Body of pancreas (tissue), 4 donors: ENCODE data around the gene CDH4.

Experiments used
- POLR2A ChIP-seq, 3 donors: fragments of 450-650 bp; IDR thresholded peaks; one replicate each; pipeline ENCODE4 v1.6.1; 2016; ENCODE audit warnings: antibody characterized with exemption in 3 of 3, mild to moderate bottlenecking in 2 of 3
- TF ChIP-seq, protein P1 (sequence below), 7 experiments: fragments of 450-650 bp in 4 of 7; fragments of 200-600 bp in 3 of 7; sonication (generic) in 3 of 7; IDR thresholded peaks; one replicate each; pipeline ENCODE4 v1.5.1; 2016 to 2019; ENCODE audit warnings: antibody characterized with exemption in 7 of 7

- no peak for TF ChIP-seq POLR2A (IDR thresholded peaks at IDR 0.05)
- TF ChIP-seq, protein P1, sequence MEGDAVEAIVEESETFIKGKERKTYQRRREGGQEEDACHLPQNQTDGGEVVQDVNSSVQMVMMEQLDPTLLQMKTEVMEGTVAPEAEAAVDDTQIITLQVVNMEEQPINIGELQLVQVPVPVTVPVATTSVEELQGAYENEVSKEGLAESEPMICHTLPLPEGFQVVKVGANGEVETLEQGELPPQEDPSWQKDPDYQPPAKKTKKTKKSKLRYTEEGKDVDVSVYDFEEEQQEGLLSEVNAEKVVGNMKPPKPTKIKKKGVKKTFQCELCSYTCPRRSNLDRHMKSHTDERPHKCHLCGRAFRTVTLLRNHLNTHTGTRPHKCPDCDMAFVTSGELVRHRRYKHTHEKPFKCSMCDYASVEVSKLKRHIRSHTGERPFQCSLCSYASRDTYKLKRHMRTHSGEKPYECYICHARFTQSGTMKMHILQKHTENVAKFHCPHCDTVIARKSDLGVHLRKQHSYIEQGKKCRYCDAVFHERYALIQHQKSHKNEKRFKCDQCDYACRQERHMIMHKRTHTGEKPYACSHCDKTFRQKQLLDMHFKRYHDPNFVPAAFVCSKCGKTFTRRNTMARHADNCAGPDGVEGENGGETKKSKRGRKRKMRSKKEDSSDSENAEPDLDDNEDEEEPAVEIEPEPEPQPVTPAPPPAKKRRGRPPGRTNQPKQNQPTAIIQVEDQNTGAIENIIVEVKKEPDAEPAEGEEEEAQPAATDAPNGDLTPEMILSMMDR (IDR thresholded peaks at IDR 0.05) = no peak
Observed at GRCh38 chr20:61378694-61379355, 126.8 kb downstream of the CDH4 start.
